ENCODE data around the gene PRR14. TPM values are rescaled to one million over a fixed set of nuclear protein-coding genes. Genes with fewer than 3 reads are reported as not detected.
"Not testable (repeated sequence)": the region's sequence is repeated elsewhere in the genome, so short reads cannot be mapped to it uniquely, and the experiment has no call there.

PRR14 gene
- total RNA-seq, 1 donor from 2014 or later: 2.6 TPM

- Histone ChIP-seq H3K4me3 (ENCODE audit: low read depth, low read length) (peak overlapping the region; percentile 100), H3K36me3 (ENCODE audit: control insufficient read depth, insufficient read depth, low read length) (peaks cover 13% of the 10 kb centered on the region), H3K27me3 (ENCODE audit: control insufficient read depth, insufficient read depth, low read length) (no peaks in the 10 kb centered on the region)
- DNase-seq (ENCODE audit: low read depth) (no peak), FAIRE-seq (no peak)
- no peak for TF ChIP-seq CTCF (IDR thresholded peaks at IDR 0.05; ENCODE audit: insufficient read depth, low read length, severe bottlenecking)
Observed at GRCh38 chr16:30699615-30700099, 48.9 kb downstream of the PRR14 start.

GRCh38 chr16:30700491-30700890 is 49.7 kb downstream of the PRR14 start:
- no peak overlapping the region for H3K4me3 ChIP-seq (ENCODE audit: low read depth, low read length)
- TF ChIP-seq CTCF (IDR thresholded peaks at IDR 0.05; ENCODE audit: insufficient read depth, low read length, severe bottlenecking): no peak
- FAIRE-seq: no peak
- no peak for DNase-seq (ENCODE audit: low read depth)
- no peaks in the 10 kb centered on the region for H3K27me3 ChIP-seq (ENCODE audit: control insufficient read depth, insufficient read depth, low read length)
- peaks cover 15% of the 10 kb centered on the region for H3K36me3 ChIP-seq (ENCODE audit: control insufficient read depth, insufficient read depth, low read length)

- DNase-seq (ENCODE audit: low read depth): no peak
- FAIRE-seq: no peak
- H3K27me3 ChIP-seq (ENCODE audit: control insufficient read depth, insufficient read depth, low read length): no peaks in the 10 kb centered on the region
- no peak overlapping the region for H3K4me3 ChIP-seq (ENCODE audit: low read depth, low read length)
- peaks cover 17% of the 10 kb centered on the region for H3K36me3 ChIP-seq (ENCODE audit: control insufficient read depth, insufficient read depth, low read length)
- no peak for TF ChIP-seq CTCF (IDR thresholded peaks at IDR 0.05; ENCODE audit: insufficient read depth, low read length, severe bottlenecking)
Observed at GRCh38 chr16:30700971-30701370, 50.2 kb downstream of the PRR14 start.

GRCh38 chr16:30703071-30703470 is 52.3 kb downstream of the PRR14 start:
- not testable (repeated sequence) for FAIRE-seq
- H3K36me3 ChIP-seq (ENCODE audit: control insufficient read depth, insufficient read depth, low read length): peaks cover 32% of the 10 kb centered on the region

GRCh38 chr16:30703971-30704370 is 53.2 kb downstream of the PRR14 start:
- no peak overlapping the region for H3K4me3 ChIP-seq (ENCODE audit: low read depth, low read length)
- peaks cover 37% of the 10 kb centered on the region for H3K36me3 ChIP-seq (ENCODE audit: control insufficient read depth, insufficient read depth, low read length)
- no peaks in the 10 kb centered on the region for H3K27me3 ChIP-seq (ENCODE audit: control insufficient read depth, insufficient read depth, low read length)
- DNase-seq (ENCODE audit: low read depth) (no peak), FAIRE-seq (no peak)
- no peak for TF ChIP-seq CTCF (IDR thresholded peaks at IDR 0.05; ENCODE audit: insufficient read depth, low read length, severe bottlenecking)

More at GRCh38 chr16:30703071-30703470, 52.3 kb downstream of the PRR14 start:
- not testable (repeated sequence) for H3K4me3 ChIP-seq (ENCODE audit: low read depth, low read length); H3K27me3 ChIP-seq (ENCODE audit: control insufficient read depth, insufficient read depth, low read length); DNase-seq (ENCODE audit: low read depth)

Other genes with a start within 250 kb of the PRR14 start
- gene ZNF771, start 243.4 kb upstream of the PRR14 start, total RNA-seq: 5.0 and 10.0 TPM in 2 replicates
- 11.5 and 30.3 TPM in 2 replicates for gene DCTPP1, start 220.9 kb upstream of the PRR14 start, total RNA-seq
- 17.4 and 32.9 TPM in 2 replicates for gene SEPHS2, start 205.1 kb upstream of the PRR14 start, total RNA-seq
- not detected in 2 replicates for gene ITGAL, start 178.2 kb upstream of the PRR14 start, total RNA-seq
- 19.7 and 21.9 TPM in 2 replicates for gene ZNF768, start 124.4 kb upstream of the PRR14 start, total RNA-seq
- 4.4 and 6.1 TPM in 2 replicates for gene ZNF747, start 116.1 kb upstream of the PRR14 start, total RNA-seq
- 2.4 and 2.6 TPM in 2 replicates for gene ZNF764, start 92.6 kb upstream of the PRR14 start, total RNA-seq
- 4.5 and 12.7 TPM in 2 replicates for gene ZNF688, start 79.2 kb upstream of the PRR14 start, total RNA-seq
- gene ZNF785, start 65.3 kb upstream of the PRR14 start, total RNA-seq: 4.4 and 5.3 TPM in 2 replicates
- 2.2 and 2.6 TPM in 2 replicates for gene ZNF689, start 40.6 kb upstream of the PRR14 start, total RNA-seq
- gene FBRS, start 7.5 kb downstream of the PRR14 start, total RNA-seq: 7.9 and 13.8 TPM in 2 replicates
- gene SRCAP, start 48.2 kb downstream of the PRR14 start, total RNA-seq: 10.0 and 13.7 TPM in 2 replicates
- 10.6 and 14.2 TPM in 2 replicates for gene PHKG2, start 97.5 kb downstream of the PRR14 start, total RNA-seq
- 0.26 and 1.1 TPM in 2 replicates for gene CFAP119, start 111.1 kb downstream of the PRR14 start, total RNA-seq
- 38.7 and 44.5 TPM in 2 replicates for gene RNF40, start 111.4 kb downstream of the PRR14 start, total RNA-seq
- gene ZNF629, start 136.2 kb downstream of the PRR14 start, total RNA-seq: 4.2 and 5.0 TPM in 2 replicates
- 24.7 and 50.1 TPM in 2 replicates for gene BCL7C, start 243.1 kb downstream of the PRR14 start, total RNA-seq
- 0.26 and 0.38 TPM in 2 replicates for gene CTF1, start 245.7 kb downstream of the PRR14 start, total RNA-seq